Stimulated activated naive CD8-positive, alpha-beta T cell treated with anti-CD3 and anti-CD28 coated beads, Interleukin-15, amount 100 ng/mL, for 72 hours (primary cell): ENCODE data around the gene FAF1.

Source experiments
- ATAC-seq: fragments of 150-1000 bp; cut with Tn5 transposase; 2 replicates; pipeline ENCODE4 v1.10.0; 2021; ENCODE audit warnings: mild to moderate bottlenecking, moderate library complexity
- DNase-seq, 2 donors: peaks; one replicate each; pipeline ENCODE4 v3.0.0; 2021 to 2022
- H3K27ac Mint-ChIP-seq, 2 donors: one replicate each; pipeline ENCODE4 v1.8.0; 2022; ENCODE audit warnings: mild to moderate bottlenecking in 2 of 2, mixed read lengths in 2 of 2, moderate library complexity in 2 of 2
- H3K27me3 Mint-ChIP-seq: one replicate; pipeline ENCODE4 v1.8.0; 2022; ENCODE audit warnings: mixed read lengths
- H3K4me1 Mint-ChIP-seq: one replicate; pipeline ENCODE4 v1.8.0; 2022; ENCODE audit warnings: mild to moderate bottlenecking, mixed read lengths
- H3K4me3 Mint-ChIP-seq, 2 donors: one replicate each; pipeline ENCODE4 v1.8.0; 2022; ENCODE audit warnings: mild to moderate bottlenecking in 2 of 2, mixed read lengths in 2 of 2, moderate library complexity in 1 of 2
- H3K9me3 Mint-ChIP-seq, 2 donors: one replicate each; pipeline ENCODE4 v1.8.0; 2022; ENCODE audit warnings: mixed read lengths in 2 of 2

The FAF1 gene

DNA sequence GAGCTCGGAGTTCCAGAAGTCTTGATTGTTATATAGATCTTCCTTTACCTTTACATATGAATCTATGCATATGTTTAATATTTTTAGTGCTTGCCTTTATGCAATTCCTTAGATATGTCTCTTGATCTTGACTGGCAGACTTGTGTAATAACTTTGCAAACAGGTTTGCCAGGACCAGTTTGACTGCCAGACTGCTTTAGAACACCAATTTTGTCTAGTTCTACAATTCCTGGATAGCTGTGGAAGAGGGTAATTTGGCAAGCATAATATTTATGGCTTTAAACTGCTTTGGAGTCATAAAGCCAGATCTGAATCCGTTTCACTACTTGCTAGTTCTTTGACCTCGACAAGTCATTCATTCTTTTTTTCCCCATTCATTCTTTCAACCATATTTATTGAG, 250.0 kb downstream of the FAF1 start:
- Mint-ChIP-seq H3K4me3 (no peak overlapping the region), H3K27me3 (no peaks in the 10 kb centered on the region), H3K9me3 (no peaks in the 10 kb centered on the region), H3K27ac (no peak overlapping the region), H3K4me1 (no peaks in the 10 kb centered on the region)
- no peak for ATAC-seq
- DNase-seq, result no peak

GRCh38 chr1:50707824-50708223, 252.2 kb downstream of the FAF1 start:
- H3K27me3 Mint-ChIP-seq, result no peaks in the 10 kb centered on the region
- ATAC-seq (no peak), DNase-seq (no peak)
- H3K4me3 Mint-ChIP-seq, result no peak overlapping the region
- no peak overlapping the region for H3K27ac Mint-ChIP-seq
- no peaks in the 10 kb centered on the region for H3K9me3 Mint-ChIP-seq
- H3K4me1 Mint-ChIP-seq, result no peaks in the 10 kb centered on the region

DNA sequence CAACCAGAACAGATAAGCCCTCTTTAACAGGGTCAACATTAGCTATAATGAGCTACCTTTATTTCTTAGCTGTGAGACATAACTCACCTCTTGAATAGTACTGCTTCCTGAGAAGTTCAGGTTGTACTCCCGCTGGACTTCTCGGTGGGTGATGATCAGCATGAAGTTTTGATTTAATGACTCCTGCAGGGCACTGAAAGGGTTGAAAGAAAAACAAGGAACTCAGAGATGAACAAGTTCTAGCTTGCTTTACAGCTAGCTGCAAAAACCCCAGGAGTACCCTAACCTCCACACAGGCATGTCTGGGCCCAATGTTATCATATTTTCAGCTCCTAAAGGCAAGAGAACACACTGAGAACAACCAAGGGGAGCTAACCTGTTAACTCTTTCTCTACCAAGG, 254.4 kb downstream of the FAF1 start:
- Mint-ChIP-seq H3K27me3 (no peaks in the 10 kb centered on the region), H3K4me1 (no peaks in the 10 kb centered on the region), H3K9me3 (no peaks in the 10 kb centered on the region), H3K27ac (no peak overlapping the region), H3K4me3 (no peak overlapping the region)
- ATAC-seq (no peak), DNase-seq (no peak)

DNA sequence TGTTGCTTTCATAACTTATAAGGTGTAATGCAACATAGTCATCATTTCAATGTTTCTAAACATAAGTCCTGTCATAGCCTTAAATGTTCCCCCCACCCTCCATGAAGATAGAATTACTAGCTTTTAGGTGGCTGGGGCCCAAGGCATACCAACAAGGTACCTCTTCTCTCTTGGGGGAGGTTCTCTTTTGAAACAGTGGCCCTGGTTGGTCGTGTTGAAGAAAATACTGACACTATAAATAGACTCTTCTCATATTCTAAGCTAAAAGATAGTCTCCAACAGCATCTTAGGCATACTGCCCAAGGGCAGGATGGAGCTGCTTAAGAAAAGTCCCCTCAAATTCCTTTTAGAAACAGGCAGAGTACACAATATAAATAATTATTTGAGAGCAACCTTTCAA, 255.0 kb downstream of the FAF1 start:
- no peak for ATAC-seq
- Mint-ChIP-seq H3K27ac (no peak overlapping the region), H3K4me1 (no peaks in the 10 kb centered on the region), H3K27me3 (no peaks in the 10 kb centered on the region), H3K9me3 (no peaks in the 10 kb centered on the region), H3K4me3 (no peak overlapping the region)
- DNase-seq, result no peak

DNA sequence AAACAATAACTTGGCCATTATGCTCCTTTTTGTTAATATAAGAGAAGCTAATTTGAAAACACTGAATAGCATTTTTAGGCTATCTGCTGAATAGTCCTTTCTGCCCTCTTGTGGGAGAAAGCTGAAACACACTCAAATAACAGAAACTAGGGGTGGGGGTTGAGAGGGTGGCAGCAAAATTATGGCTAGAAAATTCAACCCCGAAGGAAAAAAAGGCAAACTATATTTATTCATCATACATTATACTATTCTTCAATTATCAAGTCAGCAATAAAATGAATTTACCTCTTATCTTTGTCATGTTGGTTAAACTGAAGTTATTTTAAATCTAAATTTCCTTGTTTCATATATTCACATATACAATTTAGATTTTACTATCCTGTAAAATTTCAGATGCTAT, 255.9 kb downstream of the FAF1 start:
- no peaks in the 10 kb centered on the region for H3K9me3 Mint-ChIP-seq
- DNase-seq (no peak), ATAC-seq (no peak)
- H3K4me3 Mint-ChIP-seq, result no peak overlapping the region
- H3K27ac Mint-ChIP-seq, result no peak overlapping the region
- H3K27me3 Mint-ChIP-seq, result no peaks in the 10 kb centered on the region
- H3K4me1 Mint-ChIP-seq, result no peaks in the 10 kb centered on the region

GRCh38 chr1:50703240-50703639, 256.8 kb downstream of the FAF1 start:
- no peaks in the 10 kb centered on the region for H3K4me1 Mint-ChIP-seq
- H3K4me3 Mint-ChIP-seq, result no peak overlapping the region
- H3K27ac Mint-ChIP-seq, result no peak overlapping the region
- H3K27me3 Mint-ChIP-seq, result no peaks in the 10 kb centered on the region
- ATAC-seq (no peak), DNase-seq (no peak)
- no peaks in the 10 kb centered on the region for H3K9me3 Mint-ChIP-seq

- no peak overlapping the region for H3K4me3 Mint-ChIP-seq
- DNase-seq, result no peak
- H3K27ac Mint-ChIP-seq, result no peak overlapping the region
- H3K4me1 Mint-ChIP-seq, result no peaks in the 10 kb centered on the region
- ATAC-seq, result no peak
- no peaks in the 10 kb centered on the region for H3K27me3 Mint-ChIP-seq
- no peaks in the 10 kb centered on the region for H3K9me3 Mint-ChIP-seq
Observed at GRCh38 chr1:50702395-50702794, 257.7 kb downstream of the FAF1 start.

DNA sequence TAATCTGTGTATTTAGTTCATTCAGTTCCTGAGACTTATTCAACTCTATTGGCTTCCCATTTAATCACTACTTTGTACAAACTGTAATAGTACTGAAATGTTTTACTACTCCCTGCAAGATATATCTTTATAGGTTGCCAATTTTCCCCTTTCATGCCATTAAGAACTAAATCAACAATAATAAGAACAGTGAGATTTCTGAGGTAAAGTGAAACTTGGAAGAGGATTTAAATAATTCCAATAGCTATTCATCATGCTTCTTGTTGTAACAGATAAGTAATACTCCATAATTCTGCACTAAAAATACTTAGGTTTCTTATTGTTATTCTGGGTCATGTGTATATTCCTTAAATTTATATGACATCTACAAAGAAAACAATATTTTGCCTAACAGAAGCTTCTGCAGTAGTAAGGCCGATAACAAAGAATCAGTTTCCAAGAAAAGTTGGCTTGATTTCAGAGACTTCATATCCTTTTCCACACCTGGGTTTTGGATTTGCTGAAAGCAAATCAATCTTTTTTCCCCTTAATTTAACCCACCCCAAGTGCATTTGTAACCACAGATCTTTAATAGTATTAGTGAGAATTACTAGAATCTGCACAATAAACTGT, 258.3 kb downstream of the FAF1 start:
- Mint-ChIP-seq H3K4me3 (no peak overlapping the region), H3K27ac (no peak overlapping the region), H3K9me3 (no peaks in the 10 kb centered on the region), H3K27me3 (no peaks in the 10 kb centered on the region), H3K4me1 (no peaks in the 10 kb centered on the region)
- no peak for DNase-seq
- ATAC-seq, result no peak

DNA sequence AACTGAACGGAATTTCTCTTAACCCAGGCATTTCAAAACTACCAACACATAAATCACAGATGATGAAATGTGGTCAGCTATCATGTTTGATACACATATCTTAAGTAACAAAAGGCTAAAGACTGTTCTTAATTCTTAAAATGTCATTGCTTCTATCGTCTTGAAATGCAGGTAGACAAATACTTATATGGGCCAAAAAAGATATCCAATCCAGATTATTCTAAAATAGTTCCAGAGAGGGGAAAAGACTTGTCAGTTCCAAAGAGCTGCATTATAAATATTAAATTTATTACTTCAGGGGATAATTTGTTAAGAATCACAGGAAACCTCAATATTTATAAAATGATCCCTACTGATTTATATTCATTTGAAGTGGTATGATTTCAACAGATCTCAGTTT, 259.4 kb downstream of the FAF1 start:
- no peak overlapping the region for H3K4me3 Mint-ChIP-seq
- no peak for ATAC-seq

GRCh38 chr1:50700214-50700613, 259.9 kb downstream of the FAF1 start:
- ATAC-seq, result no peak
- DNase-seq, result no peak
- no peaks in the 10 kb centered on the region for H3K4me1 Mint-ChIP-seq
- H3K27ac Mint-ChIP-seq, result peak overlapping the region in 1 of 2 donors; percentile 83
- H3K27me3 Mint-ChIP-seq, result no peaks in the 10 kb centered on the region
- H3K4me3 Mint-ChIP-seq, result no peak overlapping the region
- no peaks in the 10 kb centered on the region for H3K9me3 Mint-ChIP-seq

More for the DNA sequence above, 259.4 kb downstream of the FAF1 start:
- Mint-ChIP-seq H3K27ac (no peak overlapping the region), H3K9me3 (no peaks in the 10 kb centered on the region), H3K4me1 (no peaks in the 10 kb centered on the region), H3K27me3 (no peaks in the 10 kb centered on the region)
- DNase-seq, result no peak

GRCh38 chr1:50699795-50700194, 260.3 kb downstream of the FAF1 start:
- Mint-ChIP-seq H3K9me3 (no peaks in the 10 kb centered on the region), H3K4me3 (no peak overlapping the region), H3K27ac (no peak overlapping the region), H3K4me1 (no peaks in the 10 kb centered on the region), H3K27me3 (no peaks in the 10 kb centered on the region)
- ATAC-seq (no peak), DNase-seq (no peak)

DNA sequence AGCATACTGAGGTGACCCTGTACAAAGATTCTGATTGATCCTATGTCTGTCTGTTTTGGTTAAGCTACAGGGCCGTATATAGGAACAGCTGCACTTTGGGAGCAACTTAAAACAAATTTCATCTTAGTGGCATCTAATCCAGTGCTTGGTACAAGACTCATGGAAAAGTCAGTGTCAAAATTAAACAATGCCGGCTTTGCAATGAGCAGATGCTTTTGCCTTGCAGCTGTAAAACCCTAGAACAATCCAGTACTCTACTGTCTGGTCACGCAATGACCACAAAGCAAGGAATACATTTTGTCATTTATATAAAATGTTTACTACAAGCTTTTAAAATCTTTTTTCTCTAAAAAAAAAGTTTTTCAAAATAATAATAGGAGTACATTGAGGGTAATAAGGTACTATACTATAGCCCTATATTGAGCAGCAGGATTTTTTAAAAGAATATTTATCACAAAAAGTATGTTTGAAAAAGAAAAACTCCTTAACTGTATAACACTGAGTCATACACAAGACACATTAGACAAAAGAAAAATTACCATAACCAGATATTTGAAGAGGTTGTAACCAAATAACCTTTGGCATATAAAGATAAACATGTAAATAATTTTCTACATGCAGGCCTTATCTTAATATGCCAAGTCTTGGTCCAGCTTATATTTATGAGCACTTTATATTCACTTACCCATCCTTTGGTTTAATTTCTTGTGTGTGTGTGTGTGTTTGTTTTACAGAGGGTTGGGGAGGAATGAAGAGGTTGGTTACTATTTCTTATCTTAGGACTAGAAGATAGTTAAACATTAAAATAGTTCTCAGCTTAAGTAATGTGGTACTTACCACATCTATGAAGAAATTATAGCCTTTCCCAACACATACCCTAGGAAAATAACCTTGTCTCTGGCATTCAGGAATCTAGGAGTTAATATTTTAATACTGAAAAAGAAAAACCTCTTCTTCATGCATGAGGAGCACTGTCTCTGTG, 262.3 kb downstream of the FAF1 start:
- H3K4me1 Mint-ChIP-seq, result no peaks in the 10 kb centered on the region
- ATAC-seq (no peak), DNase-seq (no peak)
- no peaks in the 10 kb centered on the region for H3K9me3 Mint-ChIP-seq
- no peaks in the 10 kb centered on the region for H3K27me3 Mint-ChIP-seq
- no peak overlapping the region for H3K4me3 Mint-ChIP-seq
- H3K27ac Mint-ChIP-seq, result no peak overlapping the region

DNA sequence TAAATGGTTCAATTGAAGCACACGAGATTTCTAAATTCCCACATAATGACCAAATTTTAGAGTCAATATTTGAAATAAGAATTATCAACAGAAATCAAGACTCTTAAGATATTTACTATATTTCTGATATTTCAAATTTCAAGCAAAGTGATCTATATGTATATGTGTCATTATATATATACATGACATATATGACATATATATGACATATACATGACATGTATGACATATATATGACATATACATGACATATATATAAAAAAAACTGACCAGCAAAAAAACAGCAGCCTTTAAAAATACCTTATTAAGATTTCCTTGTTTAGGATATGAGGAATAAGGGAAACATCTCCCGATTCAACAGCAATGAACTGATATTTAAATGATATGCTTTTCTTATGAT, 266.2 kb downstream of the FAF1 start:
- Mint-ChIP-seq H3K4me1 (no peaks in the 10 kb centered on the region), H3K4me3 (no peak overlapping the region), H3K27me3 (no peaks in the 10 kb centered on the region), H3K27ac (no peak overlapping the region), H3K9me3 (no peaks in the 10 kb centered on the region)
- DNase-seq (no peak), ATAC-seq (no peak)

GRCh38 chr1:50684185-50684584, 275.9 kb downstream of the FAF1 start:
- H3K27me3 Mint-ChIP-seq, result no peaks in the 10 kb centered on the region

DNA sequence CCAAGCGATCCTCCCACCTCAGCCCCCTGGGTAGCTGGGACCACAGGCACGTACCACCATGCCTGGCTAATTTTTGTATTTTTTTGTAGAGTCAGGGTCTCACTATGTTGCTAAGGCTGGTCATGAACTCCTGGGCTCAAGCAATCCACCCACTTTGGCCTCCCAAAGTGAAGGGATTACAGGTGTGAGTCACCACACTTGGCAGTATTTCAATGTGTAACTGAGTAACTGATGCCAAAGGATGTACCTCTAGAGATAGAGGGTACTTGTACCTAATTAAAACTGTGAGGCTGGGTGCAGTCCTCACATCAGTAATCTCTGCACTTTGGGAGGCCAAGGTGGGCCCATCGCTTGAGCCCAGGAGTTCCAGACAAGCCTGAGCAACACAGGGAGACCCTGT, 278.1 kb downstream of the FAF1 start:
- no peak overlapping the region for H3K4me3 Mint-ChIP-seq
- H3K9me3 Mint-ChIP-seq, result no peaks in the 10 kb centered on the region
- no peak for ATAC-seq
- DNase-seq, result no peak
- no peaks in the 10 kb centered on the region for H3K4me1 Mint-ChIP-seq
- H3K27me3 Mint-ChIP-seq, result no peaks in the 10 kb centered on the region
- H3K27ac Mint-ChIP-seq, result peak overlapping the region in 1 of 2 donors; percentile 59

More at GRCh38 chr1:50684185-50684584, 275.9 kb downstream of the FAF1 start:
- no peak for DNase-seq
- Mint-ChIP-seq H3K9me3 (no peaks in the 10 kb centered on the region), H3K4me3 (no peak overlapping the region), H3K27ac (no peak overlapping the region), H3K4me1 (no peaks in the 10 kb centered on the region)
- ATAC-seq, result no peak

- Mint-ChIP-seq H3K9me3 (no peaks in the 10 kb centered on the region), H3K27ac (no peak overlapping the region), H3K4me1 (no peaks in the 10 kb centered on the region), H3K27me3 (no peaks in the 10 kb centered on the region), H3K4me3 (no peak overlapping the region)
- ATAC-seq (no peak), DNase-seq (no peak)
Observed at GRCh38 chr1:50667710-50668356, 292.2 kb downstream of the FAF1 start.
